ENCODE results near the gene GTF3C4. TPM values are rescaled to one million over a fixed set of nuclear protein-coding genes. Genes with fewer than 3 reads are reported as not detected.

Gene GTF3C4
- total and polyA plus RNA-seq, 2 of the 13 experiments (the other 11 are each of a cell fraction or from before 2014, with no cell fraction given) = 2.6 to 12.9 TPM

DNA sequence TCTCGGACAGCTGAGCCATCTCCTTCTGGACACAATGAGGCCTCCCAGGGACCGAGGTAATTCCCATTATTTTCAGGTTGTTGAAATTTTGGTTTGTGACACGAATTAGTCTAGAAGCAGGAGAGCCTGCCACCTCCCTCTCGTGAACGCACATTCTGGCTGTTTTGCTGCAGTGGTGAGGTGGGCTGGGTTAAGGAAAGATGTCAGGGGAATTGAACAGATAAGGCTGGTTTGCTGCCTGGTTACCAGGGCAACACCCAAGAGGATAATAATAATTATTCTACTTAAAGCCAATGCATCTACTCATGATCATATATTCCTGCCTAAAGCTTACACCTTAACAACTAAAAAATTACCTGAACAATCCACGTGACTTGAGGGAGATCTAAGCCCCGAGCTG is 38.6 kb upstream of the GTF3C4 start:
- intact Hi-C loops (cut with micrococcal nuclease; ENCODE audit: unreplicated experiment) = no loop called here
- Histone ChIP-seq H3K36me3 (replicated peaks in 1 of 2; ENCODE audit: control insufficient read depth in 1 of 2, insufficient read depth in 2 of 2, low read length in 2 of 2) (peaks cover 12 to 48% of the 10 kb centered on the region in 2 experiments; a peak in 4 of 5 replicates), H4K20me1 (ENCODE audit: insufficient read depth, low read length) (no peaks in the 10 kb centered on the region), H3K79me2 (ENCODE audit: insufficient read depth, low read length) (no peaks in the 10 kb centered on the region), H3K9ac (ENCODE audit: insufficient read depth, low read depth, low read length) (no peak overlapping the region), H3K4me3 (replicated peaks in 1 of 3; ENCODE audit: insufficient read depth in 1 of 3, low read depth in 2 of 3, low read length in 3 of 3) (no peak overlapping the region), H3K4me1 (ENCODE audit: insufficient read depth, low read length) (peaks cover 9% of the 10 kb centered on the region; the same call in 1 of the 2 replicates), H2AFZ (ENCODE audit: low read length) (no peak overlapping the region), H3K9me3 (ENCODE audit: low read length) (no peaks in the 10 kb centered on the region), H3K27me3 (ENCODE audit: control insufficient read depth in 1 of 2, insufficient read depth in 2 of 2, low read length in 2 of 2) (no peaks in the 10 kb centered on the region), H3K4me2 (ENCODE audit: low read depth, low read length) (no peak overlapping the region), H3K27ac (ENCODE audit: extremely low read length, insufficient read depth, low read length) (no peak overlapping the region)
- ChIA-PET CTCF (ENCODE audit: low intra/inter-chr PET ratio, low total read pairs) (no interaction called here), POLR2A (no interaction called here)
- FAIRE-seq (no peak), DNase-seq (ENCODE audit: low spot score) (no peak), ATAC-seq (no peak)
- BruUV-seq (replicated peaks) = no TSS peak
- 96% methylated on average over 7 of the region's 7 CpGs for WGBS (ENCODE audit: low lambda C conversion rate)
- in situ Hi-C loops (cut with HindIII; ENCODE audit: extremely low pct_ligation_motif_present, low pct_unique_long_range_greater_than_20kb) = no loop called here
- TF ChIP-seq SAP130 (CRISPR knock-in tag; IDR thresholded peaks at IDR 0.05; ENCODE audit: low read depth) (no peak), JARID2 (CRISPR knock-in tag; IDR thresholded peaks at IDR 0.05; ENCODE audit: insufficient replicate concordance) (no peak), MTF1 (CRISPR knock-in tag; IDR thresholded peaks at IDR 0.05) (no peak), ZNF256 (CRISPR knock-in tag; conservative IDR thresholded peaks at IDR 0.05) (no peak), MXD4 (CRISPR knock-in tag; IDR thresholded peaks at IDR 0.05) (no peak), YEATS4 (CRISPR knock-in tag; IDR thresholded peaks at IDR 0.05; ENCODE audit: borderline replicate concordance) (no peak), PITX1 (CRISPR knock-in tag; IDR thresholded peaks at IDR 0.05) (no peak), ZNF235 (CRISPR knock-in tag; IDR thresholded peaks at IDR 0.05; ENCODE audit: borderline replicate concordance) (no peak), ZNF136 (CRISPR knock-in tag; IDR thresholded peaks at IDR 0.05; ENCODE audit: low read depth) (no peak), ZNF337 (CRISPR knock-in tag; IDR thresholded peaks at IDR 0.05; ENCODE audit: borderline replicate concordance, low read depth) (no peak), ZNF720 (CRISPR knock-in tag; IDR thresholded peaks at IDR 0.05) (no peak)
- TF ChIP-seq, protein P1, sequence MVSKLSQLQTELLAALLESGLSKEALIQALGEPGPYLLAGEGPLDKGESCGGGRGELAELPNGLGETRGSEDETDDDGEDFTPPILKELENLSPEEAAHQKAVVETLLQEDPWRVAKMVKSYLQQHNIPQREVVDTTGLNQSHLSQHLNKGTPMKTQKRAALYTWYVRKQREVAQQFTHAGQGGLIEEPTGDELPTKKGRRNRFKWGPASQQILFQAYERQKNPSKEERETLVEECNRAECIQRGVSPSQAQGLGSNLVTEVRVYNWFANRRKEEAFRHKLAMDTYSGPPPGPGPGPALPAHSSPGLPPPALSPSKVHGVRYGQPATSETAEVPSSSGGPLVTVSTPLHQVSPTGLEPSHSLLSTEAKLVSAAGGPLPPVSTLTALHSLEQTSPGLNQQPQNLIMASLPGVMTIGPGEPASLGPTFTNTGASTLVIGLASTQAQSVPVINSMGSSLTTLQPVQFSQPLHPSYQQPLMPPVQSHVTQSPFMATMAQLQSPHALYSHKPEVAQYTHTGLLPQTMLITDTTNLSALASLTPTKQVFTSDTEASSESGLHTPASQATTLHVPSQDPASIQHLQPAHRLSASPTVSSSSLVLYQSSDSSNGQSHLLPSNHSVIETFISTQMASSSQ (IDR thresholded peaks at IDR 0.05; ENCODE audit: low read depth) = no peak
- TF ChIP-seq, protein P1 (CRISPR knock-in tag; IDR thresholded peaks at IDR 0.05; ENCODE audit: borderline replicate concordance) = no peak
- TF ChIP-seq, protein P2, sequence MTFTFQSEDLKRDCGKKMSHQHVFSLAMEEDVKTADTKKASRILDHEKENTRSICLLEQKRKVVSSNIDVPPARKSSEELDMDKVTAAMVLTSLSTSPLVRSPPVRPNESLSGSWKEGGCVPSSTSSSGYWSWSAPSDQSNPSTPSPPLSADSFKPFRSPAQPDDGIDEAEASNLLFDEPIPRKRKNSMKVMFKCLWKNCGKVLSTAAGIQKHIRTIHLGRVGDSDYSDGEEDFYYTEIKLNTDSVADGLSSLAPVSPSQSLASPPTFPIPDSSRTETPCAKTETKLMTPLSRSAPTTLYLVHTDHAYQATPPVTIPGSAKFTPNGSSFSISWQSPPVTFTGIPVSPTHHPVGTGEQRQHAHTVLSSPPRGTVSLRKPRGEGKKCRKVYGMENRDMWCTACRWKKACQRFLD (CRISPR knock-in tag; IDR thresholded peaks at IDR 0.05; ENCODE audit: borderline replicate concordance) = no peak
- TF ChIP-seq, protein P3, sequence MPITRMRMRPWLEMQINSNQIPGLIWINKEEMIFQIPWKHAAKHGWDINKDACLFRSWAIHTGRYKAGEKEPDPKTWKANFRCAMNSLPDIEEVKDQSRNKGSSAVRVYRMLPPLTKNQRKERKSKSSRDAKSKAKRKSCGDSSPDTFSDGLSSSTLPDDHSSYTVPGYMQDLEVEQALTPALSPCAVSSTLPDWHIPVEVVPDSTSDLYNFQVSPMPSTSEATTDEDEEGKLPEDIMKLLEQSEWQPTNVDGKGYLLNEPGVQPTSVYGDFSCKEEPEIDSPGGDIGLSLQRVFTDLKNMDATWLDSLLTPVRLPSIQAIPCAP (CRISPR knock-in tag; IDR thresholded peaks at IDR 0.05; ENCODE audit: low read depth) = no peak
- TF ChIP-seq, protein P4, sequence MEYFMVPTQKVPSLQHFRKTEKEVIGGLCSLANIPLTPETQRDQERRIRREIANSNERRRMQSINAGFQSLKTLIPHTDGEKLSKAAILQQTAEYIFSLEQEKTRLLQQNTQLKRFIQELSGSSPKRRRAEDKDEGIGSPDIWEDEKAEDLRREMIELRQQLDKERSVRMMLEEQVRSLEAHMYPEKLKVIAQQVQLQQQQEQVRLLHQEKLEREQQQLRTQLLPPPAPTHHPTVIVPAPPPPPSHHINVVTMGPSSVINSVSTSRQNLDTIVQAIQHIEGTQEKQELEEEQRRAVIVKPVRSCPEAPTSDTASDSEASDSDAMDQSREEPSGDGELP (IDR thresholded peaks at IDR 0.05; ENCODE audit: borderline replicate concordance, low read depth) = no peak
